Measurements from ENCODE around the gene DCAF4.
"Not testable (repeated sequence)": the region's sequence is repeated elsewhere in the genome, so short reads cannot be mapped to it uniquely, and the experiment has no call there.

Gene DCAF4

GRCh38 chr14:72975770-72976169, 49.5 kb downstream of the DCAF4 start:
- DNase-seq: no peak

- no peak for DNase-seq
Measured at GRCh38 chr14:72978856-72979255, 52.6 kb downstream of the DCAF4 start.

- DNase-seq: no peak
Measured at GRCh38 chr14:72980863-72981262, 54.6 kb downstream of the DCAF4 start.

- DNase-seq: no peak
Measured at GRCh38 chr14:72982146-72982708, 56.0 kb downstream of the DCAF4 start.

DNA sequence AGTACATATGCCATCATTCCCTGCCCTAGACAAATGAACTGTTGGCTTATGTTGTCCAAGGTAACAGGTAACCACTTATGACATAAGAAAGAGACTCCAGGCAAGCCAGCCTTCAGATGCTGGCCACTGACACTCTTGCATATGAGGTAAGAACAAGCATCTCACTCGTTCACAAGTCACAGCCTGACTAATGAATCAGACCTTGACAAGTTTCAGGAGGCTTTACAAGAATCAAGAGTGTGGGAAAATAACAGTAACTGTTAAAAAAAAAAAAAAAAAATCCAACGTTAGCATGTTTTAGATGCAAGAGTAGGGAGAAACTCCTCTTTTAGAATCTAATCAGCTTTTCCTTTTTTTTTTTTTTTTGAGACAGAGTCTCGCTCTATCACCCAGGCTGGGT, 60.0 kb downstream of the DCAF4 start:
- no peak for DNase-seq

DNA sequence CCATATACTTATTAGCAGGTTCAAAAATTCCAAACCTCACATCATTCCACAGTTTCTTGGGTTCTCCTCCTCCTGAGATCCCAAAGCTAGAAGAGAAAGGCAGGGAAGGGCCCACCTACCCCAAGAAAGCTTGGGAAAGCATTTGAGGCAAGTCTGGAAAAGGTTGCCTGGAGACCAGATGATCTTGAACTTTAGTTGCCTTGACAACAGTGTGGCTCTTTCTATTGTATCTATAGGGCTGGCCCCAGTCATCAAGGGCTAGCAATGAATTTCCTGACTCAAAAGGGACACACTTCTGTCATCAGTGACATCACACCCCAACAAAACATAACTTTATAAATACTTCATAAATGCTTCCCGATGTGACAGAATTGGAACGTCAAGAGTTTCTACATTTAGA, 60.6 kb downstream of the DCAF4 start:
- DNase-seq: no peak

DNA sequence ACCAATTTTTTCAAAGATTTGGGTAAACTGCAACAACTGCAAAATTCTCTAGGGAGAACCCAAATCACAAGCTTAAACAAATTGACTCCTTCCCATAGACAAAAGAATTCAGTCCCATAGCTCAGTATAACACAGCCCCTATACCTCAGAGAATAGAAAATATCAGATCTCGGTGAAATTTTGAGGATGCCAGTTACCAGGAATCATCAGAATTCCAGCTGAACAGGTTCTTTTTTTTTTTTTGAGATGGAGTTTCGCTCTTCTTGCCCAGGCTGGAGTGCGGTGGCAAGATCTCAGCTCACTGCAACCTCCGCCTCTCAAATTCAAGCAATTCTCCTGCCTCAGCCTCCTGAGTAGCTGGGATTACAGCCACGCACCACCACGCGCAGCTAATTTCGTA, 63.9 kb downstream of the DCAF4 start:
- DNase-seq: no peak

- no peak for DNase-seq
Measured at GRCh38 chr14:72996916-72997315, 70.7 kb downstream of the DCAF4 start.

DNA sequence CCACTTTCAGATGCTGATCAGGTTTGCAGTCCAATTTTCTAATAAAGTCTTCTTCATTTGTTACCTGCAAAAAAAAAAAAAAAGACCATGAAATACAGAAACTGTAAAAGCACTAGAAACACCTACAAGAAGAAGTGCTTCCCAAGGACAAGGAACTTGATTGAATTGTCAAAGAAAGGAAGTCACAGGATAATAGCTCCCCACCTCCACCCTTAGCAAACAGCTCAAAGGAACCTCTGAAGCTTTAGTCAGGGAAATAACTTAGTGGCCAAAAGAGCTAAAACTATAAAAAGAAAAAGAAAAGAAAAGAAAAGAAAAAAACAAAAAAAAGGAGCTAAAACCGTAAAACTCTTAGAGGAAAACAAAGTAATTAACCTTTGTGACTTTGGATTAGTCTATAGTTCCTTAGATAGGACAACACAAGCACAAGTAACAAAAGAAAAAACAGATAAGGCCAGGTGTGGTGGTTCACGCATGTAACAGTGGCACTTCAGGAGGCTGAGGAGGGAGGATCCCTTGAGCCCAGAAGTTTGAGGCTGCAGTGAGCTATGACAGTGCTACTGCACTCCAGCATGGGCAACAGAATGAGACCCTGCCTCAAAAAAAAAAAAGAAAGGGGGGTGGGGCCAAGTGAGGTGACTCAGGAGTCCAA, 72.1 kb downstream of the DCAF4 start:
- DNase-seq: no peak

GRCh38 chr14:72999316-72999715, 73.1 kb downstream of the DCAF4 start:
- no peak for DNase-seq

- DNase-seq: no peak
Measured at GRCh38 chr14:73000073-73000472, 73.8 kb downstream of the DCAF4 start.

DNA sequence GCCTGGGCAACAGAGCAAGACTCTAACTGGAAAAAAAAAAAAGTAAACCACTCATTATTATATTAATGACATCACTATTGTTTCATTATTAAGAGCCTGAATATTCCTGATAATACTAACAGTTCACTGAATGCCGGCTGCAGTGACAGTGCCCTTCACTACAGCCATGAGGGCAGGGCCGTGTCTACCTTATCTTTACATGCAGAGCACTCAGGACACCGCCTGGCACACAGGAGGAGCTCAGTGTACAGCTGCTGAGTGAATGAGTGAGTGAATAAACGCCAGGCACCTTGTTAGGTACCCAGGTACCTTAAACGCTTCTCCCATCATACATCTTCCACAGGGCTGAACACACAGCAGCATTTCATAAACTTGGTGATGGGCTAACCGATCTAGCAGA, 77.4 kb downstream of the DCAF4 start:
- DNase-seq: no peak

- not testable (repeated sequence) for DNase-seq
Measured at GRCh38 chr14:73004641-73005040, 78.4 kb downstream of the DCAF4 start.

DNA sequence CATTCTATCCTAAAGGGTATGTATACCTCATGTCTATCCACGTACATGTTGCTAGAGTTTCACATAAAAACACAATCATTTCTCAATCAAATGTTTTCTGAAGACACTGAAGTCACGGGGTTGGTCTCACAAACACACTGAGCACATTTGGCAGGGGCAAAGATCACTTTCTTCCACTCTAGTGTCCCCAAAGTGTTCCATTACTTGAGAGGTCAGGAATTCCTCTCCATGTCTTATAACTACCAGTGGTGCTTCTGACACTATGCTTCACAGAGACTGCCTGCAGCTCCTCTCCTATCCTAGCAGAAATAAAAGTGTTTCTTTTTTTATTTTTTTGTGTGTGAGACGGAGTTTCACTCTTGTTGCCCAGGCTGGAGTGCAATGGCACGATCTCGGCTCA, 81.6 kb downstream of the DCAF4 start:
- DNase-seq: no peak

DNA sequence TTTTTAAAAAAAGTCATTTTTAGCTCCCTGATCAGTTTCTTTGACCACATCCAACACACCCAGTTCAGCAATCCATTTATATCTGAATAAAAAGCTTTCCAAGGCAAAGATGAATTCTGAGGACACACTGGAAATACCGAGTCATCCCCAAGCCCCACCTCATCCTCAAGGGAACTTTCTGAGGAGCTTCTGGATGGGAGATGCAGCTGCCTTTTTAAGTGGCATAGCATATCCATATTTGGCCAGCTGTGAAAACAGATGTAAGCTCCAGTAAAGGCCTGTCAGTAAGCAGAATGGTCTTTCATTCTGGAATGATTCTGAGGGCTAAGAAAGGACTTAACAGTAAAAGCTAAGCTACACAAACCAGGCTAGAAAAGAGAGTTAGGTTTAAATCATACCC, 82.2 kb downstream of the DCAF4 start:
- no peak for DNase-seq

Data from T-helper 9 cell (primary cell).